Upper lobe of right lung (tissue), 1 donor: ENCODE measurements around the gene KIAA1614. TPM values are rescaled to one million over a fixed set of nuclear protein-coding genes. Genes with fewer than 3 reads are reported as not detected.

ENCODE experiments used
- ATAC-seq: fragments of 200-7000 bp; cut with Tn5 transposase; one replicate; pipeline ENCODE4 v1.9.1; 2020; ENCODE audit warnings: mild to moderate bottlenecking, moderate library complexity
- DNase-seq: peaks from one replicate; pipeline ENCODE4 v3.0.0-alpha.2; 2020
- H3K27ac ChIP-seq: fragments of 200-600 bp; one replicate; pipeline ENCODE4 v1.8.0; 2022
- H3K27me3 ChIP-seq: fragments of 200-600 bp; one replicate; pipeline ENCODE4 v1.8.0; 2022; ENCODE audit warnings: mild to moderate bottlenecking
- H3K36me3 ChIP-seq: fragments of 200-600 bp; one replicate; pipeline ENCODE4 v1.8.0; 2022
- H3K4me1 ChIP-seq: fragments of 200-600 bp; one replicate; pipeline ENCODE4 v1.8.0; 2022
- H3K4me3 ChIP-seq: fragments of 200-600 bp; one replicate; pipeline ENCODE4 v1.8.0; 2022; ENCODE audit warnings: mild to moderate bottlenecking
- H3K9me3 ChIP-seq: fragments of 200-600 bp; one replicate; pipeline ENCODE4 v1.8.0; 2022
- CTCF ChIP-seq: fragments of 200-600 bp; IDR thresholded peaks from one replicate; pipeline ENCODE4 v1.8.0; 2022; ENCODE audit warnings: antibody characterized with exemption
- intact Hi-C: fragments of 100-400 bp; cut with DNase I; formaldehyde crosslinking; loops from one replicate; pipeline ENCODE4 v1.11.0; 2022
- total RNA-seq: library from RNA; stranded (reverse); fragmentation: NEBNext Ultra II Directional; extraction: Animal tissue kit (Norgen Biotek cat#: 25700); gene quantifications from one replicate; pipeline ENCODE4 v1.2.1, GENCODE V29; 2021
- donor health status: DM: no; HTN: yes; CAD: no; lungs with severe emphysema.

The KIAA1614 gene
- total RNA-seq, 1 donor from 2014 or later: 5.5 TPM

- intact Hi-C loops: loop anchor here (10.0 kb wide), 1 partner anchor 278 kb away; no protein-coding TSS in a partner anchor
Observed at GRCh38 chr1:180886338-180886737, 26.4 kb upstream of the KIAA1614 start.

GRCh38 chr1:180887841-180888240 lies 24.9 kb upstream of the KIAA1614 start:
- peaks cover 14% of the 10 kb centered on the region for H3K36me3 ChIP-seq
- intact Hi-C loops: loop anchor here (10.0 kb wide), 1 partner anchor 277 kb away; no protein-coding TSS in a partner anchor
- no peaks in the 10 kb centered on the region for H3K4me1 ChIP-seq
- DNase-seq (no peak), ATAC-seq (no peak)
- H3K27ac ChIP-seq: no peak overlapping the region
- no peaks in the 10 kb centered on the region for H3K9me3 ChIP-seq
- no peak overlapping the region for H3K4me3 ChIP-seq
- no peak for TF ChIP-seq CTCF
- no peaks in the 10 kb centered on the region for H3K27me3 ChIP-seq

More at GRCh38 chr1:180886338-180886737, 26.4 kb upstream of the KIAA1614 start:
- no peak for TF ChIP-seq CTCF
- no peaks in the 10 kb centered on the region for H3K27me3 ChIP-seq
- no peak for ATAC-seq
- no peak overlapping the region for H3K4me3 ChIP-seq
- H3K27ac ChIP-seq: no peak overlapping the region
- H3K36me3 ChIP-seq: peaks cover 18% of the 10 kb centered on the region
- no peaks in the 10 kb centered on the region for H3K4me1 ChIP-seq
- no peaks in the 10 kb centered on the region for H3K9me3 ChIP-seq
- no peak for DNase-seq

DNA sequence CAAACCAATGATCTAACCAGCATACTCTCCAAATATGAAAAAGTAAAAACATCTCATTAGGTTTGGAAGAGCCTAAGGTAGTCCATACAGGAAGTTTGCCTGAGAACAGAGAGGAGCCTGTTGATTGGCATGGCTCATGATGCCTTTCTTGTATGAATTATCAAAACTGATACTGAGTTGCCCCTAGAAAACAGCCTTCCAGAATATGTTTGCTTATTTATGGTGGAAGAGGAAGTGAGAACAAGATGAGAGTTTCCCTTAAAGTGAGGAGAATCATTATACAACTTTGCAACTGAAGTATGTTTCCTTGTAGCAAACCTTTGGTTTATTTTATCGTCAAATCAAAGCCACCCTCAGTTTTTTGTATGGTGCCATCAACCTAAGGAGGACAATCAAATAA lies 23.8 kb upstream of the KIAA1614 start:
- peaks cover 12% of the 10 kb centered on the region for H3K36me3 ChIP-seq
- ATAC-seq: no peak
- no peak overlapping the region for H3K27ac ChIP-seq
- DNase-seq: no peak
- no peaks in the 10 kb centered on the region for H3K4me1 ChIP-seq
- no peaks in the 10 kb centered on the region for H3K27me3 ChIP-seq
- no peak overlapping the region for H3K4me3 ChIP-seq
- no peaks in the 10 kb centered on the region for H3K9me3 ChIP-seq
- intact Hi-C loops: loop anchor here (10.0 kb wide), 1 partner anchor 276 kb away; no protein-coding TSS in a partner anchor
- TF ChIP-seq CTCF: no peak

GRCh38 chr1:180889325-180889724 lies 23.4 kb upstream of the KIAA1614 start:
- DNase-seq (no peak), ATAC-seq (no peak)
- Histone ChIP-seq H3K4me1 (no peaks in the 10 kb centered on the region), H3K27me3 (no peaks in the 10 kb centered on the region), H3K27ac (no peak overlapping the region), H3K36me3 (peaks cover 7% of the 10 kb centered on the region), H3K4me3 (no peak overlapping the region), H3K9me3 (no peaks in the 10 kb centered on the region)
- TF ChIP-seq CTCF: no peak
- intact Hi-C loops: loop anchor here (10.0 kb wide), 1 partner anchor 275 kb away; no protein-coding TSS in a partner anchor

- H3K4me1 ChIP-seq: no peaks in the 10 kb centered on the region
- no peaks in the 10 kb centered on the region for H3K36me3 ChIP-seq
- no peak overlapping the region for H3K4me3 ChIP-seq
- no peaks in the 10 kb centered on the region for H3K9me3 ChIP-seq
- no peak overlapping the region for H3K27ac ChIP-seq
- DNase-seq (no peak), ATAC-seq (no peak)
- no peak for TF ChIP-seq CTCF
- H3K27me3 ChIP-seq: no peaks in the 10 kb centered on the region
- intact Hi-C loops: no loop called here
Observed at GRCh38 chr1:180892272-180892671, 20.4 kb upstream of the KIAA1614 start.

DNA sequence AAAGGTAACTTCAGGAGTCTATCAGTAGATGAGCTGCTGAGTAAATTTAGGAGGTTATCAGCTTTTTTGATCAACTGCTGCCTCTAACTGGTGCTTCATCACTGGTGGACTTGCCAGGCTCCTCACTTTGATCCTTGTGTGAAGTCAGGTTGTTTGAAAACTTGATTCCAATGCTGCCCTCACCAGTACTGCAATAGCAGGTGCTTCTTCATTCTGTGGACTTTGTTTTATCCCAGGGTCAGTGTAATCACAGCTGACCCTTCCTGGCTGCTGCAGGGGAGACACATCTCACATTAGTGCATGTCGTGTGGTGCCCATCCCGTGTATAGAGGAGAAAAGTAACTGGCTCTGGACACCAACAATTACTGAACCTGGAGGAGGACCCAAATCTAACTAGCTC lies 20.0 kb upstream of the KIAA1614 start:
- Histone ChIP-seq H3K4me1 (no peaks in the 10 kb centered on the region), H3K4me3 (no peak overlapping the region), H3K27ac (no peak overlapping the region), H3K27me3 (no peaks in the 10 kb centered on the region), H3K36me3 (no peaks in the 10 kb centered on the region), H3K9me3 (no peaks in the 10 kb centered on the region)
- no peak for TF ChIP-seq CTCF
- intact Hi-C loops: no loop called here
- DNase-seq (no peak), ATAC-seq (no peak)
